NCI-H2196 (cell line): Measurements from ENCODE around the gene CYTL1.

ENCODE experiments used
- DNase-seq: peaks from one replicate; lab custom pipeline; 2025; ENCODE audit not compliant: unreplicated experiment; lab: John Stamatoyannopoulos, UW

CYTL1 gene

GRCh38 chr4:4971796-4972195 is 47.5 kb downstream of the CYTL1 start:
- DNase-seq = no peak

DNA sequence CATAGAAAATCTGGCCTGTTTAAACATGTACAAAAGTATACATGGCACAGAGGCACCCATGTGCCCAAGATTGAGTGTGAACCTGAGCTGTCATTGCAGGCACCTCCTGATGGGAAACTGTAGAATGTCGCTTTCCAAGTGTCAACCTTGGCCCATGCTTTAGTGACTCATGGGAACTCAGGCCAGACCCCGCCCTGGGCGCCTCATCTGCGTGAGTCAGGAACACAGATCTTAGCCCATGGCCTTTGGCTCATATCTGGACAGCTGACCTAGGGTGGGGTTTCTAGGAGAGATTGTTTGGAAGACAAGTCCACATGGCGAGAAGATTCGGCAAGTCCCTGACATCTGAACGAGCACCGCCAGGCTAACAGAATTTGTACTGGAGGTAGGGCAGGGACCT is 50.0 kb downstream of the CYTL1 start:
- DNase-seq = no peak

DNA sequence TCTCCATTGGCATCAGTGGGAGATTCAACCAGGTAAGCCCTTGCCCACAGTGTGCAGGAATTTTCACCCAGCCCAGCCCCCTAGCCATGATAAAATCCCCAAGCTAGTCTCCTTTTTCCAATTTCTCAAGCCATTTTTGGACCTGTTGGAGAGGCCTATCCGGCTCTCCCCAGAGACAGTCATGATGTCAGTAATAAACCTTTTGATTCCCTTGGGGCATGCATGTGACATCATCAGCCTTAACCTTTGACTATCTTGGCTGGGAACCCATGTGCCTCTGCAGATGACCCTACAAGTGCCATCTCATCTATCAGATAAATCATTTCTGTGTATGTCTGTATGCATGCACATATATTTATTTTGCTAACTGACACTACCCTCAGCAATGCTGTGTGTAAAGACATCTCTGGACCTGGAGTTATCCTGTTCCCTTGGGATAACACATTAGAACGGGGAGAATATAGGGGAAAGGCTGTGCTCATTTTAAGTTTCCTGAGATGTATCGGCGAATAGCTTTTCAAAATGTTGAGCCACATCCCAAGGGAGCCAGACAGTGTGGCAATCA is 51.0 kb downstream of the CYTL1 start:
- DNase-seq = no peak
